HG02840 (cell line): ENCODE data around the gene GNG12.
"Not testable (repeated sequence)": the region's sequence is repeated elsewhere in the genome, so short reads cannot be mapped to it uniquely, and the experiment has no call there.

Experiments used
- ATAC-seq: cut with Tn5 transposase; IDR thresholded peaks from one replicate; pipeline ENCODE4 v1.9.1; 2021; ENCODE audit warnings: mild to moderate bottlenecking, moderate library complexity, moderate number of reproducible peaks; ENCODE audit not compliant: unreplicated experiment, low FRiP score

The GNG12 gene

GRCh38 chr1:67666636-67667035 lies 166.6 kb downstream of the GNG12 start:
- no peak for ATAC-seq

- ATAC-seq, result not testable (repeated sequence)
Observed at GRCh38 chr1:67665307-67665706, 168.0 kb downstream of the GNG12 start.

GRCh38 chr1:67664048-67664447 lies 169.2 kb downstream of the GNG12 start:
- ATAC-seq, result no peak

- no peak for ATAC-seq
Observed at GRCh38 chr1:67662884-67663283, 170.4 kb downstream of the GNG12 start.

- no peak for ATAC-seq
Observed at GRCh38 chr1:67659229-67659628, 174.0 kb downstream of the GNG12 start.

GRCh38 chr1:67657152-67657551 lies 176.1 kb downstream of the GNG12 start:
- not testable (repeated sequence) for ATAC-seq

- ATAC-seq, result no peak
Observed at GRCh38 chr1:67655581-67655980, 177.7 kb downstream of the GNG12 start.

GRCh38 chr1:67653304-67653703 lies 180.0 kb downstream of the GNG12 start:
- ATAC-seq, result no peak

GRCh38 chr1:67652800-67653199 lies 180.5 kb downstream of the GNG12 start:
- no peak for ATAC-seq
